HepG2 (cell line): ENCODE results near the gene GPR37L1. TPM values are rescaled to one million over a fixed set of nuclear protein-coding genes. Genes with fewer than 3 reads are reported as not detected.
A peak's percentile ranks its signal among the peaks of the same experiment; 100 is the strongest.

Source experiments
- DZIP1 ChIP-seq: sonication (generic); formaldehyde crosslinking; IDR thresholded peaks from 2 replicates; pipeline ENCODE4 v1.5.0; 2020; ENCODE audit warnings: mild to moderate bottlenecking, missing genetic modification reagents
- EP300 ChIP-seq, 3 experiments: sonication (generic) in 1 of 3; formaldehyde crosslinking in 1 of 3; IDR thresholded peaks; 2 replicates each; pipeline versions ENCODE4 v1.5.1 to v1.6.1; 2011 to 2020; ENCODE audit warnings: low read depth in 2 of 3, low read length in 2 of 3, borderline replicate concordance in 1 of 3, improper control_type of control experiment in 1 of 3, mild to moderate bottlenecking in 1 of 3, missing genetic modification reagents in 1 of 3, moderate library complexity in 1 of 3
- ERF ChIP-seq: IDR thresholded peaks from 2 replicates; pipeline ENCODE4 v1.6.1; 2018; ENCODE audit warnings: missing biosample characterization, missing genetic modification reagents
- IRF9 ChIP-seq: sonication (generic); formaldehyde crosslinking; IDR thresholded peaks from 2 replicates; pipeline ENCODE4 v1.8.0; 2022; ENCODE audit warnings: missing genetic modification reagents, mild to moderate bottlenecking, borderline replicate concordance
- KLF15 ChIP-seq: sonication (generic); formaldehyde crosslinking; IDR thresholded peaks from 2 replicates; pipeline ENCODE4 v1.8.1; 2023; ENCODE audit warnings: borderline replicate concordance, mild to moderate bottlenecking, inconsistent platforms, missing genetic modification reagents, mixed read lengths
- KMT2B ChIP-seq: IDR thresholded peaks from 2 replicates; pipeline ENCODE4 v1.6.1; 2016; ENCODE audit warnings: missing genetic modification reagents, missing compliant biosample characterization
- MAF1 ChIP-seq: sonication (generic); formaldehyde crosslinking; IDR thresholded peaks from 2 replicates; pipeline ENCODE4 v1.5.0; 2020; ENCODE audit warnings: missing genetic modification reagents, borderline replicate concordance
- MAFG ChIP-seq: sonication (generic); formaldehyde crosslinking; IDR thresholded peaks from 2 replicates; pipeline ENCODE4 v1.5.1; 2020; ENCODE audit warnings: mild to moderate bottlenecking, missing genetic modification reagents
- NR3C1 ChIP-seq: sonication (generic); formaldehyde crosslinking; IDR thresholded peaks from 2 replicates; pipeline ENCODE4 v1.4.0; 2020; ENCODE audit warnings: missing genetic modification reagents
- POGZ ChIP-seq: sonication (generic); formaldehyde crosslinking; IDR thresholded peaks from 2 replicates; pipeline ENCODE4 v1.4.0; 2020; ENCODE audit warnings: mild to moderate bottlenecking, missing genetic modification reagents
- POLR2AphosphoS2 ChIP-seq: IDR thresholded peaks from 2 replicates; pipeline ENCODE4 v1.6.1; 2011; ENCODE audit warnings: low read depth, low read length, improper control_type of control experiment
- REXO4 ChIP-seq: sonication (generic); formaldehyde crosslinking; IDR thresholded peaks from 2 replicates; pipeline ENCODE4 v1.8.0; 2022; ENCODE audit warnings: missing genetic modification reagents, mild to moderate bottlenecking, borderline replicate concordance
- SOX6 ChIP-seq, 2 experiments: fragments of 450-650 bp in 1 of 2; sonication (generic) in 1 of 2; formaldehyde crosslinking in 1 of 2; IDR thresholded peaks; 2 replicates each; pipeline versions ENCODE4 v1.4.0 to v1.6.1; 2017 to 2020; ENCODE audit warnings: antibody characterized with exemption in 1 of 2, mild to moderate bottlenecking in 1 of 2, missing genetic modification reagents in 1 of 2
- SRF ChIP-seq: IDR thresholded peaks from 2 replicates; pipeline ENCODE4 v1.6.1; 2011; ENCODE audit warnings: mild to moderate bottlenecking, low read depth, low read length, moderate library complexity
- TEAD3 ChIP-seq: optimal IDR thresholded peaks from 2 replicates; pipeline ENCODE3; 2016; ENCODE audit warnings: borderline replicate concordance
- ZBTB37 ChIP-seq: sonication (generic); formaldehyde crosslinking; IDR thresholded peaks from 2 replicates; pipeline ENCODE4 v1.4.0; 2020; ENCODE audit warnings: mild to moderate bottlenecking, missing genetic modification reagents
- ZNF292 ChIP-seq: sonication (generic); formaldehyde crosslinking; IDR thresholded peaks from 2 replicates; pipeline ENCODE4 v1.8.1; 2022; ENCODE audit warnings: mild to moderate bottlenecking, low read depth, missing genetic modification reagents, borderline replicate concordance
- ZNF503 ChIP-seq: sonication (generic); formaldehyde crosslinking; IDR thresholded peaks from 2 replicates; pipeline ENCODE4 v1.4.0; 2020; ENCODE audit warnings: missing genetic modification reagents
- ZNF577 ChIP-seq: sonication (generic); formaldehyde crosslinking; IDR thresholded peaks from 2 replicates; pipeline ENCODE4 v1.4.0; 2020; ENCODE audit warnings: mild to moderate bottlenecking, low read depth, missing genetic modification reagents, borderline replicate concordance
- ZNF879 ChIP-seq: sonication (generic); formaldehyde crosslinking; IDR thresholded peaks from 2 replicates; pipeline ENCODE4 v1.8.1; 2023; ENCODE audit warnings: missing genetic modification reagents
- ZNF883 ChIP-seq: sonication (generic); formaldehyde crosslinking; IDR thresholded peaks from 2 replicates; pipeline ENCODE4 v1.5.1; 2020; ENCODE audit warnings: mild to moderate bottlenecking, missing genetic modification reagents; ENCODE audit errors: not compliant biosample characterization
- polyA plus RNA-seq, 8 experiments: library from polyadenylated mRNA; depleted of rRNA in 3 of 8; stranded (reverse) in 7 of 8; unstranded in 1 of 8; fragments of >200 nt; fragmentation: Illumina TruSeq in 4 of 8; extraction: Trizol in 4 of 8; gene quantifications; 2 replicates each; pipeline versions ENCODE4 v1.2.1 to v1.2.3, GENCODE V29; 2011 to 2016; ENCODE audit warnings: low read depth in 4 of 8, missing spikeins in 1 of 8, mixed read lengths in 1 of 8; ENCODE audit not compliant: insufficient read depth in 1 of 8
- total RNA-seq, 5 experiments: library from RNA; depleted of rRNA; stranded (reverse); fragments of >200 nt; fragmentation: Illumina TruSeq; extraction: Trizol; gene quantifications; 2 replicates each; pipeline ENCODE4 v1.2.3, GENCODE V29; 2016; ENCODE audit warnings: low read depth in 1 of 5

Gene GPR37L1
- total and polyA plus RNA-seq, 2 of the 13 experiments (the other 11 are each of a cell fraction or from before 2014, with no cell fraction given) = 0.13 TPM; not detected in 1

GRCh38 chr1:202084791-202085681, 37.7 kb upstream of the GPR37L1 start (continued):
- TF ChIP-seq ZNF883 (CRISPR knock-in tag) (no peak), ZNF879 (no peak), DZIP1 (no peak), IRF9 (CRISPR knock-in tag) (no peak; the same call in 1 of the 2 replicates), ZBTB37 (CRISPR knock-in tag) (peak; percentile 49; the same call in 1 of the 2 replicates), EP300 (IDR thresholded peaks at IDR 0.05; ENCODE audit: low read depth in 2 of 2, low read length in 2 of 2) (peak in 1 of 2 experiments; percentile 46; a peak in 2 of 4 replicates), EP300 (CRISPR knock-in tag; IDR thresholded peaks at IDR 0.05; ENCODE audit: borderline replicate concordance) (peak; percentile 39; the same call in 1 of the 2 replicates), KLF15 (CRISPR knock-in tag) (no peak), ZNF503 (CRISPR knock-in tag) (peak; percentile 76), REXO4 (no peak), SOX6 (IDR thresholded peaks at IDR 0.05) (no peak), SOX6 (CRISPR knock-in tag; IDR thresholded peaks at IDR 0.05) (peak; percentile 98), ZNF577 (CRISPR knock-in tag) (no peak), KMT2B (CRISPR knock-in tag) (0 out of 2 replicates have a peak, but pooled peaks have one; percentile 49), POLR2AphosphoS2 (no peak), MAF1 (CRISPR knock-in tag) (no peak), ZNF292 (peak; percentile 96), SRF (peak; percentile 72; the same call in 1 of the 2 replicates), TEAD3 (CRISPR knock-in tag) (no peak), POGZ (CRISPR knock-in tag) (no peak; the same call in 1 of the 2 replicates), NR3C1 (CRISPR knock-in tag) (no peak), MAFG (CRISPR knock-in tag) (no peak), ERF (0 out of 2 replicates have a peak, but pooled peaks have one; percentile 47)
